Lung (tissue), 12 donors: Measurements from ENCODE around the gene RIN3. TPM values are rescaled to one million over a fixed set of nuclear protein-coding genes. Genes with fewer than 3 reads are reported as not detected.

Source experiments
- ATAC-seq: fragments of 200-7000 bp; cut with Tn5 transposase; one replicate; pipeline ENCODE4 v1.9.1; 2020; ENCODE audit warnings: moderate number of reproducible peaks; ENCODE audit not compliant: insufficient read depth, low FRiP score
- DNase-seq, 3 donors: peaks; one replicate each; pipeline ENCODE4 v3.0.0-alpha.2; 2013 to 2017
- H3K27ac ChIP-seq, 2 donors: one replicate each; pipeline ENCODE4 v1.5.1; 2013; ENCODE audit warnings: mild to moderate bottlenecking in 2 of 2, moderate library complexity in 2 of 2, control low read depth in 1 of 2, inconsistent platforms in 1 of 2, low read depth in 1 of 2, low read length in 1 of 2
- H3K27me3 ChIP-seq, 3 donors: one replicate each; pipeline ENCODE4 v1.5.1; 2013; ENCODE audit warnings: low read length in 2 of 3; ENCODE audit not compliant: control insufficient read depth in 3 of 3, insufficient read depth in 3 of 3
- H3K36me3 ChIP-seq, 4 donors: one replicate each; pipeline ENCODE4 v1.5.1; 2013; ENCODE audit warnings: low read length in 4 of 4, mild to moderate bottlenecking in 1 of 4, moderate library complexity in 1 of 4; ENCODE audit not compliant: control insufficient read depth in 4 of 4, insufficient read depth in 4 of 4
- H3K4me1 ChIP-seq, 5 donors: one replicate each; pipeline ENCODE4 v1.5.1; 2013; ENCODE audit warnings: low read length in 5 of 5, mild to moderate bottlenecking in 2 of 5, moderate library complexity in 1 of 5; ENCODE audit not compliant: control insufficient read depth in 5 of 5, insufficient read depth in 5 of 5
- H3K4me3 ChIP-seq: one replicate; pipeline ENCODE4 v1.5.1; 2013; ENCODE audit warnings: mild to moderate bottlenecking, control low read depth, moderate library complexity
- H3K9ac ChIP-seq, 2 donors: one replicate each; pipeline ENCODE4 v1.5.1; 2013; ENCODE audit warnings: low read length in 2 of 2, control low read depth in 1 of 2; ENCODE audit not compliant: insufficient read depth in 1 of 2
- H3K9me3 ChIP-seq, 4 donors: one replicate each; pipeline ENCODE4 v1.5.1; 2013; ENCODE audit warnings: low read length in 3 of 4, mild to moderate bottlenecking in 1 of 4, moderate library complexity in 1 of 4; ENCODE audit not compliant: control insufficient read depth in 4 of 4, insufficient read depth in 3 of 4
- WGBS, 2 donors: extraction: QIAGEN DNeasy Blood & Tissue Kit; methylation state at CpG; one replicate each; pipeline ENCODE4 v1.1.7; 2013; 5-methylcytosine and 5-hydroxymethylcytosine counted together
- polyA plus RNA-seq, 2 donors: library from polyadenylated mRNA; stranded (reverse); fragments of 200-250 nt; gene quantifications; one replicate each; pipeline ENCODE4 v1.2.1, GENCODE V29; 2013
- total RNA-seq, 2 donors: library from RNA; depleted of rRNA in 1 of 2; stranded (reverse); fragments of >200 nt in 1 of 2; gene quantifications; one replicate each; pipeline ENCODE4 v1.2.1, GENCODE V29; 2014 to 2021
- TF ChIP-seq, protein P1 (sequence below): IDR thresholded peaks from 2 replicates; pipeline ENCODE4 v1.5.1; 2012; ENCODE audit warnings: mild to moderate bottlenecking; ENCODE audit errors: control extremely low read depth, extremely low read depth
- donor health status: control.
- donor health status: control.
- donor health status: Bipolar disorder and iron deficiency.
- donor health status: healthy.
- donor health status: DM: yes; HTN: yes; CAD: no.

RIN3 gene
- total and polyA plus RNA-seq, 4 donors, result 19.3 to 55.5 (median 40.2) TPM

DNA sequence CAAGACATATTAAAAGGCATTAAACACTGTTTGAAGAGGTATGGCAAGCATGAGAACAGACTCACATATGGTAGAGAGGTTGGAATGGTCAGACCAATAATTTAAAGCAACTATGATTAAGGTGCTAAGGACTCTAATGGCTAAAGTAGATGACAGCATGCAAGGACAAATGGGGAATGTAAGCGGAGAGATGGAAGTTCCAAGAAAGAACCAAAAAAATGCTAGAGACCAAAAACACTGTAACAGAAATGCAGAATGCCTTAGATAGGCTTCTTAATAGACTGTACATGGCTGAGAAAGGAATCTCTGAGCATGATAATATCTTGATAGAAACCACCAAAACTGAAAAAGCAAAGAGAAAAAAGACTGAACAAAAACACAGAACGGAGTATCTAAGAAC, 77.4 kb downstream of the RIN3 start:
- peaks cover 0 to 18% (median 11%) of the 10 kb centered on the region in 5 donors for H3K4me1 ChIP-seq
- DNase-seq, result no peak
- peaks cover 0 to 24% (median 6%) of the 10 kb centered on the region in 4 donors for H3K36me3 ChIP-seq
- TF ChIP-seq, protein P1, sequence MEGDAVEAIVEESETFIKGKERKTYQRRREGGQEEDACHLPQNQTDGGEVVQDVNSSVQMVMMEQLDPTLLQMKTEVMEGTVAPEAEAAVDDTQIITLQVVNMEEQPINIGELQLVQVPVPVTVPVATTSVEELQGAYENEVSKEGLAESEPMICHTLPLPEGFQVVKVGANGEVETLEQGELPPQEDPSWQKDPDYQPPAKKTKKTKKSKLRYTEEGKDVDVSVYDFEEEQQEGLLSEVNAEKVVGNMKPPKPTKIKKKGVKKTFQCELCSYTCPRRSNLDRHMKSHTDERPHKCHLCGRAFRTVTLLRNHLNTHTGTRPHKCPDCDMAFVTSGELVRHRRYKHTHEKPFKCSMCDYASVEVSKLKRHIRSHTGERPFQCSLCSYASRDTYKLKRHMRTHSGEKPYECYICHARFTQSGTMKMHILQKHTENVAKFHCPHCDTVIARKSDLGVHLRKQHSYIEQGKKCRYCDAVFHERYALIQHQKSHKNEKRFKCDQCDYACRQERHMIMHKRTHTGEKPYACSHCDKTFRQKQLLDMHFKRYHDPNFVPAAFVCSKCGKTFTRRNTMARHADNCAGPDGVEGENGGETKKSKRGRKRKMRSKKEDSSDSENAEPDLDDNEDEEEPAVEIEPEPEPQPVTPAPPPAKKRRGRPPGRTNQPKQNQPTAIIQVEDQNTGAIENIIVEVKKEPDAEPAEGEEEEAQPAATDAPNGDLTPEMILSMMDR, result no peak
- H3K9me3 ChIP-seq, result peaks cover 0 to 2% (median 0%) of the 10 kb centered on the region in 4 donors
- H3K4me3 ChIP-seq, result no peak overlapping the region
- H3K9ac ChIP-seq, result no peak overlapping the region
- WGBS, 2 donors, result 31 to 49% methylated on average over 2 of the region's 2 CpGs
- ATAC-seq, result no peak
- H3K27me3 ChIP-seq, result no peaks in the 10 kb centered on the region
- no peak overlapping the region for H3K27ac ChIP-seq

DNA sequence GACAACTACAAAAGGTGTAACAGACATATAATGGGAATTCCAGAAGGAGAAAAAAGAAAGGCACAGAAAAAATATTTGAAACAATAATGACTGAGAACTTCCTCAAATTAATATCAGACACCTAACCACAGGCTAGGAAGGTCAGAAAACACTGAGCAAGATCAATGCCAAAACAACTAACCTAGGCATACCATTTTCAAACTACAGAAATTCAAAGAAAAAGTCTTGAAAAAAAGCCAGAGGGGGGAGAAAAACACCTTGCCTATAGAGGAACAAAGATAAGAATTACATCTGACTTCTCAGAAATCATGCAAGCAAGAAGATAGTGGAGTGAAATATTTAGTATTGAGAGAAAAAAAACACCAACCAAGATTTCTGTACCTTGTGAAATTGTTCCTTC, 77.8 kb downstream of the RIN3 start:
- Histone ChIP-seq H3K9ac (no peak overlapping the region), H3K36me3 (peaks cover 0 to 24% (median 6%) of the 10 kb centered on the region in 4 donors), H3K27me3 (no peaks in the 10 kb centered on the region), H3K9me3 (peaks cover 0 to 2% (median 0%) of the 10 kb centered on the region in 4 donors), H3K4me3 (no peak overlapping the region), H3K27ac (no peak overlapping the region), H3K4me1 (peaks cover 0 to 14% (median 11%) of the 10 kb centered on the region in 5 donors)
- DNase-seq (no peak), ATAC-seq (no peak)
- TF ChIP-seq, protein P1, result no peak

DNA sequence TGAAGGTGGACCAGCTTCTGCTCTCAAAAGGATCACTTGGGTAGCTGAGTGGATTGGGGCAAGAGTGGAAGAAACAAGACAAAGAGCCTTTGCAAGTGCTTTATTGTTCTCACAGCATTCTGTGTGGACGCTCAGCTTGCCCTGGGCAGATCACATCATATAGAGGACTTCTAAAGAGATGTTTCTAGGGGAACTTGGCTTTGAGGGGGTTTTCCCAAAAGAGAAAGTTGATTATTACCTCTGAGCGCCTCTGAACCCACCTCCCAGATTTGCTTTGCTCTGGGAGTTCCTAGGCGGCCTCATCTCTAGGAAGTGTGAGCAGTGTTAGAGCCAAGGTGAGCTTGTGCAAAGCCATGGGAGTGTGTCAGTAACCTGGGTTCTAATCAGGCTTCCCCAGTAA, 81.7 kb downstream of the RIN3 start:
- TF ChIP-seq, protein P1, result no peak
- 97 to 98% methylated on average over 3 of the region's 3 CpGs for WGBS, 2 donors
- ATAC-seq, result no peak
- no peak overlapping the region for H3K27ac ChIP-seq
- DNase-seq, result no peak
- peaks cover 0 to 3% (median 0%) of the 10 kb centered on the region in 5 donors for H3K4me1 ChIP-seq
- H3K36me3 ChIP-seq, result peaks cover 0 to 23% (median 5%) of the 10 kb centered on the region in 4 donors
- no peak overlapping the region for H3K4me3 ChIP-seq
- no peak overlapping the region for H3K9ac ChIP-seq
- H3K27me3 ChIP-seq, result no peaks in the 10 kb centered on the region
- H3K9me3 ChIP-seq, result peaks cover 0 to 5% (median under 1%) of the 10 kb centered on the region in 4 donors

DNA sequence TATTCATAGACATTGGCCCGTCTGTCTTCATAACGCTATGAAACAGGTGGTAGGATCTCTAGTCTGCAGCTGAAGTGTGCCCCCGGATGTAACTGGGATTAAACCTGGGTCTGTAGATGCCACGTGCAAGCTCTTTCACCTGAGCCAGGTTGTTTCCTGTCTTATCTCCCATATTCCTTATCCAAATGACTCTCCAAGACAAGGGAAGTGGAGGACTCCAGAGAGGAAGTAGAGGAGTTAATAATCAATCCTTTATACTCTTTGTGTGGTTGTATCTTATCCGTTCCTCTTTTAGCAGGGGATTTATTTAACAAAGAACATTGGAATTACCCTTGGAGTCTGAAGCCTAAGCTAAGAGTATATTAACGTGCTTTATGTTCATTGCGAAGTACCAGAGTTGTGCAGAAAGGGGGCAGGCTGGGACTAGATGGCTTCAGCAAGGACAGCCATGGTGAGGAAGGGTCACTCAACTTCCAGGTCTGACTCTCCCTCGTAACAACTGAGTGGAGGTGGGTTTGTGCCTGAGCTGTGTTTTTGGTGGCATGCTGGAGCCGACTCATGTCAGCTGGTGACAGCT, 82.8 kb downstream of the RIN3 start:
- TF ChIP-seq, protein P1, result no peak
- Histone ChIP-seq H3K9ac (no peak overlapping the region), H3K9me3 (peaks cover 0 to 5% (median 0%) of the 10 kb centered on the region in 4 donors), H3K4me1 (peaks cover 0 to 5% (median 0%) of the 10 kb centered on the region in 5 donors), H3K27me3 (no peaks in the 10 kb centered on the region), H3K4me3 (no peak overlapping the region), H3K36me3 (peaks cover 0 to 15% (median 4%) of the 10 kb centered on the region in 4 donors), H3K27ac (no peak overlapping the region)
- DNase-seq, result no peak
- no peak for ATAC-seq
- WGBS, 2 donors, result 81 to 87% methylated on average over 9 of the region's 9 CpGs
